ENCODE data around the gene PRPF38A. TPM values are rescaled to one million over a fixed set of nuclear protein-coding genes. Genes with fewer than 3 reads are reported as not detected.

The PRPF38A gene
- total RNA-seq, 1 donor from 2014 or later = 20.5 TPM

DNA sequence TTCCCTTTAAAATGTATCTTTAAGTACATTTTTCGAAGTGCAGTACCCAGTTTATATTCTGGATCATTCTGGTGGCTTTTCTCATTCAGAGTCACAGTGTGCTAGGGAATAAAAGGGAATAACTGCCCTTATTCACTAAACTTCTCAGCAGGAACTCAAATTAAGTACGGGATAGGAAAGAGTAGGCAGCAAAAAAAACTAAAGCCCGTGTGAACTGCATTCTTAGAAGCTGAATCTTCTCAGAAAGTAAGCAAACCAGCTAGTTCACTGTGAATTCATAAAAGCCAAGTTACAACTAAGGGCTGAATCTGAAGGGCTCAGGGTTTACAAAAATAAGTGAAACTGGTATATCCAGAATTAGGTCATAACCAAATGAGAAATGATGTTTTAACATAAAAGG lies 22.0 kb downstream of the PRPF38A start:
- Histone ChIP-seq H3K36me3 (peaks cover 45% of the 10 kb centered on the region), H3K4me3 (no peak overlapping the region), H3K9me3 (replicated peaks) (no peaks in the 10 kb centered on the region), H3K27ac (replicated peaks) (no peak overlapping the region), H3K4me1 (peaks cover 14% of the 10 kb centered on the region), H3K27me3 (ENCODE audit: low read depth) (no peaks in the 10 kb centered on the region)
- TF ChIP-seq, protein P1, sequence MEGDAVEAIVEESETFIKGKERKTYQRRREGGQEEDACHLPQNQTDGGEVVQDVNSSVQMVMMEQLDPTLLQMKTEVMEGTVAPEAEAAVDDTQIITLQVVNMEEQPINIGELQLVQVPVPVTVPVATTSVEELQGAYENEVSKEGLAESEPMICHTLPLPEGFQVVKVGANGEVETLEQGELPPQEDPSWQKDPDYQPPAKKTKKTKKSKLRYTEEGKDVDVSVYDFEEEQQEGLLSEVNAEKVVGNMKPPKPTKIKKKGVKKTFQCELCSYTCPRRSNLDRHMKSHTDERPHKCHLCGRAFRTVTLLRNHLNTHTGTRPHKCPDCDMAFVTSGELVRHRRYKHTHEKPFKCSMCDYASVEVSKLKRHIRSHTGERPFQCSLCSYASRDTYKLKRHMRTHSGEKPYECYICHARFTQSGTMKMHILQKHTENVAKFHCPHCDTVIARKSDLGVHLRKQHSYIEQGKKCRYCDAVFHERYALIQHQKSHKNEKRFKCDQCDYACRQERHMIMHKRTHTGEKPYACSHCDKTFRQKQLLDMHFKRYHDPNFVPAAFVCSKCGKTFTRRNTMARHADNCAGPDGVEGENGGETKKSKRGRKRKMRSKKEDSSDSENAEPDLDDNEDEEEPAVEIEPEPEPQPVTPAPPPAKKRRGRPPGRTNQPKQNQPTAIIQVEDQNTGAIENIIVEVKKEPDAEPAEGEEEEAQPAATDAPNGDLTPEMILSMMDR (IDR thresholded peaks at IDR 0.05; ENCODE audit: borderline replicate concordance) = no peak
- DNase-seq = no peak
- intact Hi-C loops (cut with micrococcal nuclease) = no loop called here

- no peak overlapping the region for H3K4me3 ChIP-seq
- intact Hi-C loops (cut with micrococcal nuclease) = no loop called here
- peaks cover 14% of the 10 kb centered on the region for H3K4me1 ChIP-seq
- no peaks in the 10 kb centered on the region for H3K9me3 ChIP-seq (replicated peaks)
- no peak for DNase-seq
- H3K36me3 ChIP-seq = peaks cover 45% of the 10 kb centered on the region
- TF ChIP-seq, protein P1 (IDR thresholded peaks at IDR 0.05; ENCODE audit: borderline replicate concordance) = no peak
- no peak overlapping the region for H3K27ac ChIP-seq (replicated peaks)
- no peaks in the 10 kb centered on the region for H3K27me3 ChIP-seq (ENCODE audit: low read depth)
These were observed 22.8 kb downstream of the PRPF38A start for GRCh38 chr1:52427152-52427551.

DNA sequence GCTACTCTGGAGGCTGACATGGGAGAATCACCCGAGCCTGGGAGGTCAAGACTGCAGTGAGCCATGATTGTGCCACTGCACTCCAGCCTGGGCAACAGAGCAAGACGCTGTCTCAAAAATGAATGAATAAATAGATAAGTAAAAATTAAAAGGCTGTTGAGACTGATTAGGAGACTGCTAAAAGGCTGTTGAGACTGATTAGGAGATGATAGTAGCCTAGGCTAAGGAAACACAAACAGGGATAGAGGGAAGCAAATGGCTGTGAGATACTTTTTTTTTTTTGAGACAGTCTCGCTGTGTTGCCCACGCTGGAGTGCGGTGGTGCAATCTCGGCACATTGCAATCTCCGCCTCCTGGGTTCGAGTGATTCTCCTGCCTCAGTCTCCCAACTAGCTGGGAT lies 28.4 kb downstream of the PRPF38A start:
- Histone ChIP-seq H3K9me3 (replicated peaks) (no peaks in the 10 kb centered on the region), H3K27ac (replicated peaks) (no peak overlapping the region), H3K4me3 (no peak overlapping the region), H3K4me1 (no peaks in the 10 kb centered on the region), H3K36me3 (peaks cover 82% of the 10 kb centered on the region), H3K27me3 (ENCODE audit: low read depth) (no peaks in the 10 kb centered on the region)
- intact Hi-C loops (cut with micrococcal nuclease) = no loop called here
- no peak for DNase-seq
- TF ChIP-seq, protein P1 (IDR thresholded peaks at IDR 0.05; ENCODE audit: borderline replicate concordance) = no peak

GRCh38 chr1:52435211-52435610 lies 30.8 kb downstream of the PRPF38A start:
- Histone ChIP-seq H3K4me1 (no peaks in the 10 kb centered on the region), H3K9me3 (replicated peaks) (no peaks in the 10 kb centered on the region), H3K27ac (replicated peaks) (no peak overlapping the region), H3K4me3 (no peak overlapping the region), H3K27me3 (ENCODE audit: low read depth) (no peaks in the 10 kb centered on the region), H3K36me3 (peaks cover 90% of the 10 kb centered on the region)
- TF ChIP-seq, protein P1 (IDR thresholded peaks at IDR 0.05; ENCODE audit: borderline replicate concordance) = no peak
- DNase-seq = no peak
- intact Hi-C loops (cut with micrococcal nuclease) = no loop called here

- H3K36me3 ChIP-seq = peaks cover 90% of the 10 kb centered on the region
- TF ChIP-seq, protein P1 (IDR thresholded peaks at IDR 0.05; ENCODE audit: borderline replicate concordance) = no peak
- no peaks in the 10 kb centered on the region for H3K9me3 ChIP-seq (replicated peaks)
- no peak overlapping the region for H3K27ac ChIP-seq (replicated peaks)
- no peaks in the 10 kb centered on the region for H3K27me3 ChIP-seq (ENCODE audit: low read depth)
- no peak for DNase-seq
- intact Hi-C loops (cut with micrococcal nuclease) = no loop called here
- no peak overlapping the region for H3K4me3 ChIP-seq
- H3K4me1 ChIP-seq = no peaks in the 10 kb centered on the region
These were observed 31.2 kb downstream of the PRPF38A start for GRCh38 chr1:52435650-52436049.

- Histone ChIP-seq H3K27me3 (ENCODE audit: low read depth) (no peaks in the 10 kb centered on the region), H3K4me1 (no peaks in the 10 kb centered on the region), H3K36me3 (peaks cover 90% of the 10 kb centered on the region), H3K27ac (replicated peaks) (no peak overlapping the region), H3K4me3 (no peak overlapping the region), H3K9me3 (replicated peaks) (no peaks in the 10 kb centered on the region)
- intact Hi-C loops (cut with micrococcal nuclease) = no loop called here
- TF ChIP-seq, protein P1 (IDR thresholded peaks at IDR 0.05; ENCODE audit: borderline replicate concordance) = no peak
- DNase-seq = no peak
These were observed 32.4 kb downstream of the PRPF38A start for GRCh38 chr1:52436817-52437216.
